Lower leg skin (tissue), 4 donors: ENCODE measurements around the gene CLMN. TPM values are rescaled to one million over a fixed set of nuclear protein-coding genes. Genes with fewer than 3 reads are reported as not detected.

Experiments
- DNase-seq, 2 donors: peaks; one replicate each; pipeline ENCODE4 v3.0.0-alpha.2; 2019; ENCODE audit warnings: low spot score in 2 of 2
- H3K4me3 ChIP-seq: fragments of 200-600 bp; sonication (generic); 2 replicates; pipeline ENCODE4 v1.5.1; 2017; ENCODE audit warnings: mild to moderate bottlenecking, low read depth; ENCODE audit not compliant: poor library complexity, severe bottlenecking
- CTCF ChIP-seq, 3 donors: fragments of 450-650 bp; IDR thresholded peaks; one replicate each; pipeline ENCODE4 v1.5.1; 2016; ENCODE audit warnings: antibody characterized with exemption in 3 of 3, mild to moderate bottlenecking in 3 of 3, moderate library complexity in 2 of 3
- POLR2A ChIP-seq, 2 donors: fragments of 450-650 bp; IDR thresholded peaks; one replicate each; pipeline ENCODE4 v1.6.1; 2016 to 2017; ENCODE audit warnings: antibody characterized with exemption in 2 of 2, mild to moderate bottlenecking in 1 of 2, moderate library complexity in 1 of 2
- WGBS, 2 donors: methylation state at CpG; one replicate each; pipeline ENCODE4 v1.1.5; 2018; 5-methylcytosine and 5-hydroxymethylcytosine counted together
- intact Hi-C: fragments of 100-400 bp; cut with DNase I; formaldehyde crosslinking; loops from one replicate; pipeline ENCODE4 v1.15.0; 2023; ENCODE audit warnings: low total_unique reads
- total RNA-seq, 4 donors: library from RNA; depleted of rRNA; stranded (reverse); fragments of >200 nt; gene quantifications; one replicate each; pipeline ENCODE4 v1.1.0, GENCODE V29; 2016

The CLMN gene
- total RNA-seq, 4 donors from 2014 or later = 5.6 to 7.6 (median 7.2) TPM

GRCh38 chr14:95304342-95304741 lies 15.4 kb downstream of the CLMN start:
- no peak for DNase-seq
- 66 to 73% methylated on average over 3 of the region's 3 CpGs for WGBS, 2 donors
- no peak overlapping the region for H3K4me3 ChIP-seq
- no peak for TF ChIP-seq POLR2A (IDR thresholded peaks at IDR 0.05)
- no peak for TF ChIP-seq CTCF (IDR thresholded peaks at IDR 0.05)
- intact Hi-C loops = no loop called here

GRCh38 chr14:95303552-95303951 lies 16.2 kb downstream of the CLMN start:
- WGBS, 2 donors = 67 to 79% methylated on average over 4 of the region's 4 CpGs
- no peak for DNase-seq
- H3K4me3 ChIP-seq = no peak overlapping the region
- no peak for TF ChIP-seq CTCF (IDR thresholded peaks at IDR 0.05)
- TF ChIP-seq POLR2A (IDR thresholded peaks at IDR 0.05) = no peak
- intact Hi-C loops = no loop called here

GRCh38 chr14:95302667-95303506 lies 16.8 kb downstream of the CLMN start:
- H3K4me3 ChIP-seq = no peak overlapping the region
- no peak for DNase-seq
- TF ChIP-seq CTCF (IDR thresholded peaks at IDR 0.05) = no peak
- TF ChIP-seq POLR2A (IDR thresholded peaks at IDR 0.05) = no peak
- WGBS, 2 donors = 77 to 81% methylated on average over 10 of the region's 10 CpGs
- intact Hi-C loops = no loop called here

- intact Hi-C loops = no loop called here
- 92 to 94% methylated on average over 6 of the region's 6 CpGs for WGBS, 2 donors
Observed at GRCh38 chr14:95301527-95302187, 18.1 kb downstream of the CLMN start.

More at GRCh38 chr14:95301527-95302187, 18.1 kb downstream of the CLMN start:
- TF ChIP-seq CTCF (IDR thresholded peaks at IDR 0.05) (no peak), POLR2A (IDR thresholded peaks at IDR 0.05) (no peak)
- H3K4me3 ChIP-seq = no peak overlapping the region
- DNase-seq = no peak
